ENCODE data around the gene DSCAML1. TPM values are rescaled to one million over a fixed set of nuclear protein-coding genes. Genes with fewer than 3 reads are reported as not detected.
A peak's percentile ranks its signal among the peaks of the same experiment; 100 is the strongest.

The DSCAML1 gene
- total RNA-seq, 1 experiment from 2014 or later, result not detected

GRCh38 chr11:117701781-117702180 is 95.2 kb downstream of the DSCAML1 start:
- DNase-seq (ENCODE audit: low read depth), result no peak

DNA sequence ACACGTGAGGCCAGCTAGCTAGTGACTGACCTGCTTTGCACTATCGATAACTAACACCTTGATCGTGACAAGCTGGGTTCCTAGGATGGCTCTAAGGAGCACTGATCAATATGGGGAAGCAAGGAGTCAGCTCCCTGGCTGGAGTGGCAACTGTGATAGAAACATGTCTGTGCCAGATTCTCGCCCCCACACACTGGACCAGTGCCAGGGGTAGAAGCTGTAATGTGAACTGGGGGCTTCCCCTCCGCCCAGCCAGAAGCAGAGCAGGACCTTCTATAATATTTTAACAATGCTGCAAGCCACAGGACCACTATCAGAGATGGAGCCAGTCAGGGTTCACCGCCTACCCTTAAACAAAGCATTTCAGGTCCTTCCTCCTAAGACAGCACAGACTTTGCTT is 96.5 kb downstream of the DSCAML1 start:
- no peak for DNase-seq (ENCODE audit: low read depth)

GRCh38 chr11:117697319-117697718 is 99.7 kb downstream of the DSCAML1 start:
- no peak for DNase-seq (ENCODE audit: low read depth)

DNA sequence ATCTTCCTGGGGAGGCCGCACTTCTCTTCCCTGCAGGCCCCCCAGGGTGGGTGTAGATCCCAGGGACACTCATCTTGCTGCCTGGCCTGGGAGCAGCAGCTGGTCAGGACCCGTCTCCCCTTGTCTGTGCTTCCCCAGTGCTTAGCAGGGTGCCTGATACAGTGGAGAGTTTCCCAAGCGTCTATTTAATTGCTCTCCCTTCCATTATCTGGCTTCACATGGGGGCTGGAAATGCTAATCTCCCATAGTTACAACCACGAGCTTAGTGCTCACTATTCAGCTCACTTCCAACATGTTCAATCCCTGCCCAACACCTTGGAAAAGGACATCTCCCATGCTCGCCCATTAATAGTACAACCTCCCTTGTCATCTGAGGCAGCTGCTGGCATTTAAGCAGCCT is 100.5 kb downstream of the DSCAML1 start:
- no peak for DNase-seq (ENCODE audit: low read depth)

DNA sequence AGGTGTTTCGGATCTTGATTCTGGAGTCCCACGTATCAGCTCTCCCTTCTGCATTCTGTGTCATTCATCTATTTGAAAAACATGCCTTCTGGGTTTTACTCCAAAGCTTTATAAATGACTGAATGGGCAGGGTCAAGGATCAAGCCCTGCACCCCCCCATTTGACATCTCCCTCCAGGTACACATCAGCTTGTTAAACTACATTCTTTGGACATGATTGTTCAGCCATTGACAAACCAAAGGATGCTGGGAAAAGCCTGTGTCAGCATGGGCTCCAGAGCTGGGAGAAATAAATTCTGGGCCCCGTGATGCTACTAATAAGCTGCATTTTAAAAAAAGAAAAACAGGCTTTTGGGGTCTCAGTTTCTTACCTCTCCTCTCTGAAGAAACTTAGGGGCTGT is 103.7 kb downstream of the DSCAML1 start:
- no peak for DNase-seq (ENCODE audit: low read depth)

GRCh38 chr11:117691516-117691915 is 105.5 kb downstream of the DSCAML1 start:
- DNase-seq (ENCODE audit: low read depth), result peak; percentile 28

- DNase-seq (ENCODE audit: low read depth), result no peak
Measured at GRCh38 chr11:117691218-117691514, 105.8 kb downstream of the DSCAML1 start.

GRCh38 chr11:117690484-117691217 is 106.4 kb downstream of the DSCAML1 start:
- no peak for DNase-seq (ENCODE audit: low read depth)

- no peak for DNase-seq (ENCODE audit: low read depth)
Measured at GRCh38 chr11:117688255-117688797, 108.7 kb downstream of the DSCAML1 start.

DNA sequence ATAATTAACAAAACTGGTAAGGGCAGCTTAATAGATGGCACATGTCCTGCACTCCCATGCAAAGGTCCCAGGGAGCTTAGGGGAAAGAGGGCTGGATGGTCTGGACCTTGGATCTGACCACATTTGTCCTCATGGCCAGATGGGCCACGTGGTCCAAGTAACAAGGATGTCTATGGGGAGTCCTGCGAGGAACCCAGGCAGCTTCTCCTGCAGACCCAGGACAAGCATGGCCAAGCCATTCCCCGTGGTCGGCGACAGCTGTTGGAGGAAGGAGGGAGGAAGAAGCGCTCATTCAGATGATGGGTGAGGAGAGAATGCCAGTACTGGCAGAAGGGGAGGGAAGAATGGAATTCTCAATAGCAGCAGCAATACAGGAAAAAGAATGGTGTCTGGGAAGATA is 109.2 kb downstream of the DSCAML1 start:
- DNase-seq (ENCODE audit: low read depth), result no peak

DNA sequence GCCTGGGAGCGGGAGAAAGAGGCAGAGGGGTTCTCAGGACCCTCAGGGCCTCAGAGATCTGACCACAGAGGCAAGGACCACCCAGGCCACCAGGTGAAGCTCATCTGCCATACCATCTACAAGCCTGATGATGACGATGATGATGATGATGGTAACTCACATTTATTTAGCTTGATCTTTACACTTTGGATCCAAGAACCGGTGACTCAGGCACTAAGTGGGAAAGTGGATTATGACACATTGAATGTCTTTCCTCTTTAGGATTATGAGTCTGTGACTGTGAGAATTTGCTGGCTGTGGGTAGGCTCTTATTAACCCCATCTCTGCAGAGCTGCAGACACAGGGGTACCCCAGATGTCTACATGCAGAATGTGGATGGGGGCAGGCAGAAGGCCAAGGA is 110.3 kb downstream of the DSCAML1 start:
- DNase-seq (ENCODE audit: low read depth), result peak; percentile 26

- no peak for DNase-seq (ENCODE audit: low read depth)
Measured at GRCh38 chr11:117685566-117685965, 111.5 kb downstream of the DSCAML1 start.

GRCh38 chr11:117684731-117685130 is 112.3 kb downstream of the DSCAML1 start:
- no peak for DNase-seq (ENCODE audit: low read depth)

GRCh38 chr11:117684111-117684510 is 112.9 kb downstream of the DSCAML1 start:
- no peak for DNase-seq (ENCODE audit: low read depth)

- DNase-seq (ENCODE audit: low read depth), result no peak
Measured at GRCh38 chr11:117681438-117681837, 115.6 kb downstream of the DSCAML1 start.

DNA sequence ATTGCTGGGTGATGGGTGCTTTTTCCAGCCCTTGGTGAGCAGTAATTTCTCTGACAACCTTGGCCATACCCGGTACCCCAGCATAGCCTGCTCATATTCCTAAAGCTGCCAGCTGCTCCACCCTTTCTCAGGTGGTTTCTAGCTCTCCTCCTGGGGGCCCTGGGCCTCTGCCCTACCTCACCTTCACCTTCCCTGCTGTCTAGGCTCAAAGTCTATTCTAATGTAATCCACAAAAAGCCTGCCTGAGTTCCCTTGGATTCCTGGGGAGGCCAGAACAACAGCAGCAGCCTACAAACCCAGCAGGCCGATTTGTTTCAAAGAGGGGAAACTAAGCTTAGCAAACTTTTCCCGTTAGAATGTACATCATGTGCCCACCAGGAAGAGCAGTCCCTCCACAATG is 117.6 kb downstream of the DSCAML1 start:
- no peak for DNase-seq (ENCODE audit: low read depth)

GRCh38 chr11:117678658-117679406 is 118.2 kb downstream of the DSCAML1 start:
- DNase-seq (ENCODE audit: low read depth), result no peak

DNA sequence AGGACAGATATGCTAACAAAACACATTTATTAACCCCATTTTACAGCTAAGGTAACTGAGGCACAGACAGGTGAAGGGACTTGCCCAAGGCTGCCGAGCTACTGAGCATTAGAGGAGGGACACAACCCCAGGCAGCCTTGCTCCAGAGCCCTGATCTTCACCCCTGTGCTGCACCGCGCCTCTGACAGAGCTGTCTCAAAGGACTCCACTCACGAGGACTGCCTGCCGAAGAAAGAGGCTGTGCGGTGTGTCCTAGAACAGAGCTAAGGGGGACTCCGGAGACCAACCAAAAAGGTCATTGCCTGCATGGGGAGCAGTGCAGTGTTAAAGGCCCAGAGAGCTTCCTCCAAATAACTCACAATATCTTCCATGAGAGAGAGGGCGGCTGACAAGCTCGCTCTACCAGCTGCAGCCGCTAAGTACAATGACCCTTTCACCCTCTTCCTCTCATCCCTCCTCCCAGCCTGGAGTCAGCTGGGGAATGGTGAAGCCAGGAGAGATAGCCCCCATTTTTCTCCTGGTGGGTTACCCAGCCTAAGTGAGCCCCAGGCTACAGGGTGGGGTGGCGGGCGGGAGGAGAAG is 119.2 kb downstream of the DSCAML1 start:
- no peak for DNase-seq (ENCODE audit: low read depth)

DNA sequence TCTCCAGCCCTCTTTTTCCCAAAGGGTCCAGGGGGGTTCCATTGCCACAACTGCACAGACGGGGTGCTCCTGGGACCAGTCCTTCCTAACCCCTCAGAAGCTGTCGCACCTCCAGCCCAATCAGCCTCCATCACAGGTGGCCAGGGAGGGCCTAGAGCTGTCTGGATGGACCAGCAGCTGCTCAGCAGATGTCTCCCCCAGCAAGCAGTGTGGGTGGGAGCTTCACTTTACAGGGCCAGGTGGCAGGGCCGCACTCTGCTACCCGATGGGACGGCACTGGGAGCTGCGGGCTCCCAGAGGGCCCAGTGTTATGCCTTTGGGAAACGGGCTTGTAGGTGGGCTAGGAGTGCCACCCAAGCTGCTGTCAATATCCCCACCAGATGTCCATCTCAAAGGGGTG is 120.5 kb downstream of the DSCAML1 start:
- DNase-seq (ENCODE audit: low read depth), result no peak

GRCh38 chr11:117673602-117674001 is 123.4 kb downstream of the DSCAML1 start:
- no peak for DNase-seq (ENCODE audit: low read depth)

- DNase-seq (ENCODE audit: low read depth), result no peak
Measured at GRCh38 chr11:117671370-117671769, 125.6 kb downstream of the DSCAML1 start.

DNA sequence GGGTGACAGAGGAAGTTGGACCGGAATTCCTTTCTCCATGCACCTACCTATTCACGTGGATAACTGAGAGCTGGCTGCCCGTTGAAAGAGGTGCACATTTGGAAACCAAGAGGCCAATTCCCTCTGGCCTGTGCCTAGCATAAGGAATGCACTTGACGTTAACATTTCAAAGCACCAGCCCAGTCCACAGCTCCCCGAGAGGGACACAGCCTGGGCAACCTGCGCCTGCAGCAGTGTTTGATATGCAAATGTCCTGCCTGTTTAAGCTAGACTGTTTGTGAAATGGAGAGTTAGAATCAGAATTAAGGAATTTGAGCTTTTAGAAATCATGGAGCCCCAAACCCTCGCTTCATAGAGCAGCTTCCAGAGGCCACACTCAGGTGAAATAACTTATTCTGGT is 126.1 kb downstream of the DSCAML1 start:
- no peak for DNase-seq (ENCODE audit: low read depth)

All from HT1080 (cell line).